CD4-positive, alpha-beta T cell (primary cell): ENCODE measurements around the gene C4orf50. TPM values are rescaled to one million over a fixed set of nuclear protein-coding genes. Genes with fewer than 3 reads are reported as not detected.

Experiments
- ATAC-seq: fragments of 200-7000 bp; cut with Tn5 transposase; one replicate; pipeline ENCODE4 v1.10.0; 2022; ENCODE audit warnings: mild to moderate bottlenecking; ENCODE audit not compliant: poor library complexity
- CTCF ChIA-PET: fragments of 350-600 bp; sonication (Branson Sonifier 250); formaldehyde crosslinking; loops from one replicate; lab custom pipeline; 2021; ENCODE audit warnings: antibody characterized with exemption, inconsistent platforms; lab: Charles Lee
- POLR2A ChIA-PET: fragments of 350-600 bp; sonication (Branson Sonifier 250); formaldehyde crosslinking; loops from one replicate; lab custom pipeline; 2021; ENCODE audit warnings: antibody characterized with exemption, inconsistent platforms; lab: Charles Lee
- DNase-seq, 14 experiments: peaks; one replicate each; pipeline ENCODE4 v3.0.0-alpha.2; 2013 to 2020; ENCODE audit warnings: mixed read lengths in 2 of 14
- H3K27ac ChIP-seq, 2 donors: one replicate each; pipeline versions ENCODE4 v1.5.1 to v1.7.0; 2013; ENCODE audit warnings: low read length in 2 of 2, low read depth in 1 of 2, mild to moderate bottlenecking in 1 of 2
- H3K27me3 ChIP-seq, 2 experiments: 1 replicate in 1 of 2; 2 replicates in 1 of 2; pipeline versions ENCODE4 v1.6.1 to v1.7.0; 2013; ENCODE audit warnings: low read length in 2 of 2, control low read depth in 1 of 2, mild to moderate bottlenecking in 1 of 2, moderate library complexity in 1 of 2; ENCODE audit not compliant: insufficient read depth in 2 of 2, control insufficient read depth in 1 of 2
- H3K36me3 ChIP-seq: one replicate; pipeline ENCODE4 v1.6.1; 2013; ENCODE audit warnings: low read length, control low read depth; ENCODE audit not compliant: insufficient read depth
- H3K4me1 ChIP-seq: one replicate; pipeline ENCODE4 v1.6.1; 2013; ENCODE audit warnings: low read length, control low read depth; ENCODE audit not compliant: insufficient read depth
- H3K4me3 ChIP-seq: one replicate; pipeline ENCODE4 v1.5.1; 2013; ENCODE audit warnings: mild to moderate bottlenecking, low read length, moderate library complexity
- H3K9me3 ChIP-seq, 2 experiments: 1 replicate in 1 of 2; 2 replicates in 1 of 2; pipeline versions ENCODE4 v1.6.1 to v1.7.0; 2013; ENCODE audit warnings: low read length in 2 of 2, mild to moderate bottlenecking in 2 of 2, control low read depth in 1 of 2, moderate library complexity in 1 of 2; ENCODE audit not compliant: control insufficient read depth in 1 of 2, insufficient read depth in 1 of 2
- H3K27ac Mint-ChIP-seq: one replicate; pipeline ENCODE4 v1.8.0; 2020; ENCODE audit warnings: mixed read lengths
- H3K27me3 Mint-ChIP-seq: one replicate; pipeline ENCODE4 v1.8.0; 2021; ENCODE audit warnings: mixed read lengths
- H3K36me3 Mint-ChIP-seq: one replicate; pipeline ENCODE4 v1.8.0; 2021; ENCODE audit warnings: low read depth, mixed read lengths
- H3K4me1 Mint-ChIP-seq: one replicate; pipeline ENCODE4 v1.8.0; 2021; ENCODE audit warnings: low read depth, mixed read lengths
- H3K4me3 Mint-ChIP-seq: one replicate; pipeline ENCODE4 v1.8.0; 2020; ENCODE audit warnings: mild to moderate bottlenecking, mixed read lengths
- H3K9me3 Mint-ChIP-seq: one replicate; pipeline ENCODE4 v1.8.0; 2020; ENCODE audit warnings: mixed read lengths
- intact Hi-C, 2 experiments: fragments of 100-400 bp; cut with DNase I in 1 of 2; cut with micrococcal nuclease in 1 of 2; formaldehyde crosslinking; loops; one replicate each; pipeline versions ENCODE4 v1.15.1 to v1.9.0; 2023 to 2025; cut with DNase I, micrococcal nuclease
- total RNA-seq, 174 experiments: library from RNA in 2 of 174; stranded (reverse) in 2 of 174; gene quantifications; one replicate each; pipeline ENCODE4 v1.2.3 and lab custom pipeline; 2021 to 2026
- TF ChIP-seq, protein P1 (sequence below): fragments of 200-600 bp; IDR thresholded peaks from one replicate; pipeline ENCODE4 v1.8.0; 2022; ENCODE audit warnings: antibody characterized with exemption, mild to moderate bottlenecking

The C4orf50 gene
- total RNA-seq, 2 experiments from 2014 or later, result 0.16 to 0.20 TPM

DNA sequence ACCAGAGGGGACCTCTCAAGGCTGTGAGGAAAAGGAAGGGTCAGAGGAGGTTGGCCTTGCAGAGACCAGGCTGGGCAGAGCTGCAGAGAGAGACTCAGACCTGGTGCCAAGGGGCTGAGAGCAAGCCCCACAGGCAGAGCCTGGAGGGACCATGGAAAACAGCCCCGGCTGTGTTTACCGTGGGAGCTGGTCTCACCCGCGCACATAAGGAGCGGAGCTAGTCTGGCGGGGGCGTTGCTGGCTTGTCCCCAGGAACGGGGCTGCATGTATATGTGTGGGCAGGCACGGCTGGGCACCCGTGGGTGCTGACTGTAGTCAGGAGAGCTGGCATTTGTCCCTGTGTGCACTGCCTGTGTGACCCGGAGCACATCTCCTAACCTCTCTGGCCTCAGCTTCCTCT lies 45.7 kb downstream of the C4orf50 start:
- CTCF ChIA-PET, result no interaction called here

GRCh38 chr4:5971078-5971450 lies 47.2 kb downstream of the C4orf50 start:
- Mint-ChIP-seq H3K4me1 (no peaks in the 10 kb centered on the region), H3K4me3 (no peak overlapping the region), H3K27me3 (peaks cover 22% of the 10 kb centered on the region), H3K27ac (no peak overlapping the region), H3K36me3 (no peaks in the 10 kb centered on the region), H3K9me3 (no peaks in the 10 kb centered on the region)
- peaks cover 0 to 14% of the 10 kb centered on the region in 2 experiments for H3K9me3 ChIP-seq
- TF ChIP-seq, protein P1, sequence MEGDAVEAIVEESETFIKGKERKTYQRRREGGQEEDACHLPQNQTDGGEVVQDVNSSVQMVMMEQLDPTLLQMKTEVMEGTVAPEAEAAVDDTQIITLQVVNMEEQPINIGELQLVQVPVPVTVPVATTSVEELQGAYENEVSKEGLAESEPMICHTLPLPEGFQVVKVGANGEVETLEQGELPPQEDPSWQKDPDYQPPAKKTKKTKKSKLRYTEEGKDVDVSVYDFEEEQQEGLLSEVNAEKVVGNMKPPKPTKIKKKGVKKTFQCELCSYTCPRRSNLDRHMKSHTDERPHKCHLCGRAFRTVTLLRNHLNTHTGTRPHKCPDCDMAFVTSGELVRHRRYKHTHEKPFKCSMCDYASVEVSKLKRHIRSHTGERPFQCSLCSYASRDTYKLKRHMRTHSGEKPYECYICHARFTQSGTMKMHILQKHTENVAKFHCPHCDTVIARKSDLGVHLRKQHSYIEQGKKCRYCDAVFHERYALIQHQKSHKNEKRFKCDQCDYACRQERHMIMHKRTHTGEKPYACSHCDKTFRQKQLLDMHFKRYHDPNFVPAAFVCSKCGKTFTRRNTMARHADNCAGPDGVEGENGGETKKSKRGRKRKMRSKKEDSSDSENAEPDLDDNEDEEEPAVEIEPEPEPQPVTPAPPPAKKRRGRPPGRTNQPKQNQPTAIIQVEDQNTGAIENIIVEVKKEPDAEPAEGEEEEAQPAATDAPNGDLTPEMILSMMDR, result no peak
- no peak overlapping the region for H3K4me3 ChIP-seq
- intact Hi-C loops, result no loop called here
- H3K4me1 ChIP-seq, result no peaks in the 10 kb centered on the region
- H3K27me3 ChIP-seq, result peaks cover 0 to 5% of the 10 kb centered on the region in 2 experiments
- ATAC-seq, result no peak
- ChIA-PET POLR2A (no interaction called here), CTCF (no interaction called here)
- H3K36me3 ChIP-seq, result no peaks in the 10 kb centered on the region
- no peak for DNase-seq
- H3K27ac ChIP-seq, result no peak overlapping the region

More for the DNA sequence above, 45.7 kb downstream of the C4orf50 start:
- intact Hi-C loops, result no loop called here
- Mint-ChIP-seq H3K4me1 (no peaks in the 10 kb centered on the region), H3K9me3 (no peaks in the 10 kb centered on the region), H3K27ac (no peak overlapping the region), H3K4me3 (no peak overlapping the region), H3K27me3 (peaks cover 27% of the 10 kb centered on the region), H3K36me3 (no peaks in the 10 kb centered on the region)
- H3K9me3 ChIP-seq, result peaks cover 0 to 14% of the 10 kb centered on the region in 2 experiments
- POLR2A ChIA-PET, result no interaction called here
- no peaks in the 10 kb centered on the region for H3K4me1 ChIP-seq
- no peak overlapping the region for H3K4me3 ChIP-seq
- H3K27me3 ChIP-seq, result peaks cover 0 to 5% of the 10 kb centered on the region in 2 experiments
- H3K27ac ChIP-seq, result no peak overlapping the region
- TF ChIP-seq, protein P1, result no peak
- no peaks in the 10 kb centered on the region for H3K36me3 ChIP-seq
- DNase-seq (no peak), ATAC-seq (no peak)

GRCh38 chr4:5970381-5971077 lies 47.7 kb downstream of the C4orf50 start:
- intact Hi-C loops, result no loop called here
- peaks cover 0 to 5% of the 10 kb centered on the region in 2 experiments for H3K27me3 ChIP-seq
- ATAC-seq (no peak), DNase-seq (no peak)
- no peaks in the 10 kb centered on the region for H3K4me1 Mint-ChIP-seq
- H3K27ac Mint-ChIP-seq, result no peak overlapping the region
- H3K4me1 ChIP-seq, result no peaks in the 10 kb centered on the region
- H3K9me3 Mint-ChIP-seq, result no peaks in the 10 kb centered on the region
- TF ChIP-seq, protein P1, result no peak
- peaks cover 21% of the 10 kb centered on the region for H3K27me3 Mint-ChIP-seq
- H3K27ac ChIP-seq, result no peak overlapping the region
- H3K36me3 Mint-ChIP-seq, result no peaks in the 10 kb centered on the region
- ChIA-PET POLR2A (no interaction called here), CTCF (no interaction called here)
- no peaks in the 10 kb centered on the region for H3K36me3 ChIP-seq
- H3K9me3 ChIP-seq, result peaks cover 0 to 14% of the 10 kb centered on the region in 2 experiments
- H3K4me3 ChIP-seq, result no peak overlapping the region
- H3K4me3 Mint-ChIP-seq, result no peak overlapping the region
